Measurements from ENCODE around the gene CTAG1A. TPM values are rescaled to one million over a fixed set of nuclear protein-coding genes. Genes with fewer than 3 reads are reported as not detected.
A peak's percentile ranks its signal among the peaks of the same experiment; 100 is the strongest.

The CTAG1A gene
- total RNA-seq, 1 experiment from 2014 or later, result not detected

GRCh38 chrX:154595559-154596249 is 10.8 kb downstream of the CTAG1A start:
- Mint-ChIP-seq H3K9me3 (peaks cover 88% of the 10 kb centered on the region in 2 experiments), H3K27ac (peak overlapping the region; percentile 11 to 52 (median 44); a peak in 4 of 7 replicates), H3K36me3 (ENCODE audit: insufficient read depth in 1 of 3, low read depth in 3 of 3) (peaks cover 21 to 23% (median 21%) of the 10 kb centered on the region in 3 experiments), H3K4me3 (no peak overlapping the region; a peak in 1 of 5 replicates), H3K4me1 (peaks cover 14 to 20% of the 10 kb centered on the region in 2 experiments), H3K27me3 (ENCODE audit: low read depth) (peaks cover 5% of the 10 kb centered on the region)
- H3K79me2 ChIP-seq (ENCODE audit: insufficient read depth, low read length), result no peaks in the 10 kb centered on the region
- H3K4me2 ChIP-seq (ENCODE audit: insufficient read depth, insufficient read length, low read length), result no peak overlapping the region
- H3K14ac ChIP-seq (ENCODE audit: insufficient read depth, low read length), result no peak overlapping the region
- no peak overlapping the region for H3T11ph ChIP-seq (ENCODE audit: low read length)
- DNase-seq, result no peak
- peaks cover 63% of the 10 kb centered on the region for H3K9me3 ChIP-seq (ENCODE audit: control insufficient read depth, low read depth, low read length)
- no peak overlapping the region for H2BK12ac ChIP-seq (ENCODE audit: insufficient read length, low read depth, low read length)
- no CpG with 5 or more reads among the region's 2 CpGs for WGBS (ENCODE audit: extremely low coverage, insufficient read length, low lambda C conversion rate)
- no peaks in the 10 kb centered on the region for H3K4me1 ChIP-seq (ENCODE audit: insufficient read depth, low read length)
- no peak overlapping the region for H3K23ac ChIP-seq (ENCODE audit: insufficient read length, low read depth, low read length)
- no peak overlapping the region for H3K56ac ChIP-seq (ENCODE audit: insufficient read length, low read depth, low read length)
- H3K27me3 ChIP-seq (ENCODE audit: insufficient read depth, low read length), result no peaks in the 10 kb centered on the region
- no peaks in the 10 kb centered on the region for H3K23me2 ChIP-seq (ENCODE audit: insufficient read length, low read depth, low read length, poor library complexity, severe bottlenecking)
- H2AFZ ChIP-seq (ENCODE audit: low read length), result no peak overlapping the region
- H2AK5ac ChIP-seq (ENCODE audit: insufficient read length, low read length), result no peak overlapping the region
- no peak overlapping the region for H4K8ac ChIP-seq (replicated peaks; ENCODE audit: insufficient read length, low read depth, low read length)
- no peaks in the 10 kb centered on the region for H4K20me1 ChIP-seq (ENCODE audit: control insufficient read depth, insufficient read depth, insufficient read length)
- no peak overlapping the region for H2BK120ac ChIP-seq (ENCODE audit: low read depth, low read length, poor library complexity, severe bottlenecking)
- no peak overlapping the region for H2BK5ac ChIP-seq (ENCODE audit: insufficient read length, low read length)
- H3K79me1 ChIP-seq (ENCODE audit: insufficient read depth, low read depth, low read length, poor library complexity, severe bottlenecking), result no peaks in the 10 kb centered on the region
- H3K9ac ChIP-seq (ENCODE audit: extremely low read depth, insufficient read length, low read length), result no peak overlapping the region
- TF ChIP-seq CTCF (conservative IDR thresholded peaks at IDR 0.05), result no peak
- no peak overlapping the region for H4K91ac ChIP-seq (ENCODE audit: insufficient read length, low read depth, low read length)
- H2BK15ac ChIP-seq (ENCODE audit: low read depth, low read length), result no peak overlapping the region
- no peak overlapping the region for H4K5ac ChIP-seq (ENCODE audit: insufficient read length, low read depth, low read length)
- H3K27ac ChIP-seq (ENCODE audit: insufficient read length, low read depth, low read length), result peak overlapping the region; percentile 22
- H3K4ac ChIP-seq (ENCODE audit: low read depth, low read length), result no peak overlapping the region
- H3K18ac ChIP-seq (ENCODE audit: insufficient read length, low read depth, low read length), result no peak overlapping the region
- no peak overlapping the region for H2BK20ac ChIP-seq (ENCODE audit: low read depth, low read length, poor library complexity, severe bottlenecking)
